ENCODE measurements around the gene PPME1. TPM values are rescaled to one million over a fixed set of nuclear protein-coding genes. Genes with fewer than 3 reads are reported as not detected.

The PPME1 gene
- total RNA-seq, 1 experiment from 2014 or later: 60.3 TPM

- peak; percentile 28 for DNase-seq (ENCODE audit: low read depth)
Measured at GRCh38 chr11:74157169-74157568, 13.9 kb upstream of the PPME1 start.

- DNase-seq (ENCODE audit: low read depth): no peak
Measured at GRCh38 chr11:74159642-74160041, 11.4 kb upstream of the PPME1 start.

- peak; percentile 79 for DNase-seq (ENCODE audit: low read depth)
Measured at GRCh38 chr11:74162681-74163467, 8.2 kb upstream of the PPME1 start.

GRCh38 chr11:74168838-74169237 is 2.3 kb upstream of the PPME1 start:
- DNase-seq (ENCODE audit: low read depth): no peak

- no peak for DNase-seq (ENCODE audit: low read depth)
Measured at GRCh38 chr11:74169738-74170458, 1.2 kb upstream of the PPME1 start.

GRCh38 chr11:74171630-74171968 is 510 bp downstream of the PPME1 start:
- no peak for DNase-seq (ENCODE audit: low read depth)

GRCh38 chr11:74171997-74172396 is 908 bp downstream of the PPME1 start:
- peak; percentile 23 for DNase-seq (ENCODE audit: low read depth)

- no peak for DNase-seq (ENCODE audit: low read depth)
Measured at GRCh38 chr11:74175920-74176319, 4.8 kb downstream of the PPME1 start.

GRCh38 chr11:74179234-74180052 is 8.4 kb downstream of the PPME1 start:
- DNase-seq (ENCODE audit: low read depth): peak; percentile 23

GRCh38 chr11:74182635-74183034 is 11.5 kb downstream of the PPME1 start:
- DNase-seq (ENCODE audit: low read depth): no peak

GRCh38 chr11:74185285-74185684 is 14.2 kb downstream of the PPME1 start:
- DNase-seq (ENCODE audit: low read depth): no peak

- peak; percentile 7 for DNase-seq (ENCODE audit: low read depth)
Measured at GRCh38 chr11:74185695-74186094, 14.6 kb downstream of the PPME1 start.

GRCh38 chr11:74195828-74196227 is 24.7 kb downstream of the PPME1 start:
- DNase-seq (ENCODE audit: low read depth): peak; percentile 7

- no peak for DNase-seq (ENCODE audit: low read depth)
Measured at GRCh38 chr11:74196781-74197486, 25.8 kb downstream of the PPME1 start.

- DNase-seq (ENCODE audit: low read depth): no peak
Measured at GRCh38 chr11:74203966-74204365, 32.9 kb downstream of the PPME1 start.

GRCh38 chr11:74204701-74205100 is 33.6 kb downstream of the PPME1 start:
- DNase-seq (ENCODE audit: low read depth): no peak

- no peak for DNase-seq (ENCODE audit: low read depth)
Measured at GRCh38 chr11:74205181-74205580, 34.1 kb downstream of the PPME1 start.

- no peak for DNase-seq (ENCODE audit: low read depth)
Measured at GRCh38 chr11:74206746-74207145, 35.7 kb downstream of the PPME1 start.

GRCh38 chr11:74208507-74208906 is 37.4 kb downstream of the PPME1 start:
- DNase-seq (ENCODE audit: low read depth): no peak

GRCh38 chr11:74212533-74212932 is 41.4 kb downstream of the PPME1 start:
- no peak for DNase-seq (ENCODE audit: low read depth)

GRCh38 chr11:74220376-74220775 is 49.3 kb downstream of the PPME1 start:
- no peak for DNase-seq (ENCODE audit: low read depth)

GRCh38 chr11:74221816-74222215 is 50.7 kb downstream of the PPME1 start:
- DNase-seq (ENCODE audit: low read depth): no peak
